SKM-1 (cell line): ENCODE results near the gene MAVS.
"Not testable (repeated sequence)": the region's sequence is repeated elsewhere in the genome, so short reads cannot be mapped to it uniquely, and the experiment has no call there.

Experiments used
- DNase-seq: peaks from one replicate; lab custom pipeline; 2025; ENCODE audit not compliant: unreplicated experiment; lab: John Stamatoyannopoulos, UW

MAVS gene

DNA sequence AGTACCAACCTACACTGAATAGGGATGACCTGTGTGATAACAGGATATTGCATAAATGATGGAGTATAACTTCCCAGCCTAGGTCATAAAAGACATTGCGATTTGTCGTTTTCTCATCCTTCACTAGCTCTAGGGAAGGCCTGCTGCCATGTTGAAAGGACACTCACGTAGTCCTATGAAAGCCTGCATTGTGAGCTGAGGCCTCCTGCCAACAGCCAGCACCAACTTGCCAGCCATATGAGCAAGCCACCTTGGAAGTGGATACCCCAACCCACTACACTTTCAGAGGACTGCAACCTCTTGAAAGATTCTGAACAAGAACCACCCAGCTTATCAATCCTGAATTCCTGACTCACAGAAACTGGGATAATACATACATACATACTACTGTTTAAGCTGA is 39.1 kb downstream of the MAVS start:
- DNase-seq, result no peak

DNA sequence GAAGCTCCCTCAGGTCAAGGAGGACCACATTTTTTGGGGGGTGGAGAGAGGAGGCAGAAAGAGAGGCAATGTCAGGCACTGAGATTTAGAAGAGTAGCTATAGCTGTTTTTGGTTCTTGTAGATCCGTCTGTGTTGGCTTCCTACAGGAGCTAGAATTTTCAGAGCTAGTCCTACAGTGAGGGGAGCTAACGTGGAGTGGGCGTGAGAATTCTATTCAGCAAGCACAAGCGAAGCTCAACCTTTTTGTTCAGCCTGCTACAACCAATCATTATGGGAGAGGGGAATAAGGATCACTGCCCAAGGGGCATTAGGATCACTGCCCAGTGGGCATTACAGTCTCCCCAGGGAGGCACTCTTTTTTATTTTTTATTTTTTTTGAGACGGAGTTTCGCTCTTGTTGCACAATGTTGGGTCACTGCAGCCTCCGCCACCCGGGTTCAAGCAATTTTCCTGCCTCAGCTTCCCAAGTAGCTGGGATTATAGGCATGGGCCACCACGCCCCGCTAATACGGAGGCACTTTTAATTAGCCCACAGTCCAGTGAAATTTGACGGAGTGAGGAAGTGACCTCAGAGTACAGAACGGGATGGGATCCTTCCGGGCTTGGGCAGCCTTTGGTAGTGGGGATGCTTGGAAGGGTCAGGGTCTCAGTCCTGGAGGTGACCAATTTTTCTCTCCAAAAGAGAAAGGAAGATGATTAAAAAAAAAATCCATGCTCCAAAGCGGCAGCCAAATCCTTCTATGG is 41.4 kb downstream of the MAVS start:
- no peak for DNase-seq

DNA sequence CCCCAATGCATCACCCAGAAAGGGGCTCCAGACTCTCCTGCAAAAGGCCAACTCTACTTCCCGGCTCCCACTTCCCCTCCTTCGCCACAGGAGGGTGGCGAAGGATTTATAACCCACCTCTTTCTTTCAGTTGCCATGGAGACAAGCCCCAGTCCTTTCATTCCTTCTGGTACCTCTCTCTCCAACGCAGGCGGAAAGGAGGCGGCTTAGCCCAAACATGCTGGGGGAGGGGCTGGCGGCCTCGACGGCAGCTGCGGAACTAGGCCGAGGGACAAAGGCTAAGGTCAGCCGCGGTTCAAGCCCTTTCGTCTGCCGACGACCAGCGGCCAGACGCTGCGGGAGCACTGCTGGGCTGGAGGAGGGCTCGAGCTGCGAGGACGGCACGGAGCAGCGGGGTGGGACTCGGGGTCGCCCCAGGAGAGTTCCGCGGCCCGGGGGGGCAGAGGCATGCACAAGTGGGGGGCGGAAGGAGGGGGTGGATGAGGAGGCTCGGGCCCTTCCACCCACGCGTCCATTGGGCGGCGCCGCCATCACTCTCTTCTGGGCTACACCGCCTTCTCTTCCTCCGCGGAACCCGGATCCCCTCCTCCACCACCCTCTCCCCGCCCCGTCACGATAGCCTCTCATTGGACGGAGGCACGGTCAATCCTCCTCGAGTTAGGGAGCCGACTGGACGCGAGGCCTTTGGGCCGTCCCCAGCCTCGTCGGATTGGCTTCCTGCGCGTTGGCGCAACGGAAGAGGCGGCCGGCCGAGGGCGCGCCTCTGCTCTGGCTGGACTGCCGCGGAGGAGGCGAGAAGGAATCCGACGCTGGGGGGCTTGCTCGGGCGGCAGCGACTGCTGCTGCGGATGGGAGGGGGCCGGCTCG is 42.2 kb downstream of the MAVS start, which contains the start of gene PANK2:
TSS of gene PANK2 (plus strand) at position 766 of the 867 bp plus-strand sequence.
- peak; percentile 74 for DNase-seq

DNA sequence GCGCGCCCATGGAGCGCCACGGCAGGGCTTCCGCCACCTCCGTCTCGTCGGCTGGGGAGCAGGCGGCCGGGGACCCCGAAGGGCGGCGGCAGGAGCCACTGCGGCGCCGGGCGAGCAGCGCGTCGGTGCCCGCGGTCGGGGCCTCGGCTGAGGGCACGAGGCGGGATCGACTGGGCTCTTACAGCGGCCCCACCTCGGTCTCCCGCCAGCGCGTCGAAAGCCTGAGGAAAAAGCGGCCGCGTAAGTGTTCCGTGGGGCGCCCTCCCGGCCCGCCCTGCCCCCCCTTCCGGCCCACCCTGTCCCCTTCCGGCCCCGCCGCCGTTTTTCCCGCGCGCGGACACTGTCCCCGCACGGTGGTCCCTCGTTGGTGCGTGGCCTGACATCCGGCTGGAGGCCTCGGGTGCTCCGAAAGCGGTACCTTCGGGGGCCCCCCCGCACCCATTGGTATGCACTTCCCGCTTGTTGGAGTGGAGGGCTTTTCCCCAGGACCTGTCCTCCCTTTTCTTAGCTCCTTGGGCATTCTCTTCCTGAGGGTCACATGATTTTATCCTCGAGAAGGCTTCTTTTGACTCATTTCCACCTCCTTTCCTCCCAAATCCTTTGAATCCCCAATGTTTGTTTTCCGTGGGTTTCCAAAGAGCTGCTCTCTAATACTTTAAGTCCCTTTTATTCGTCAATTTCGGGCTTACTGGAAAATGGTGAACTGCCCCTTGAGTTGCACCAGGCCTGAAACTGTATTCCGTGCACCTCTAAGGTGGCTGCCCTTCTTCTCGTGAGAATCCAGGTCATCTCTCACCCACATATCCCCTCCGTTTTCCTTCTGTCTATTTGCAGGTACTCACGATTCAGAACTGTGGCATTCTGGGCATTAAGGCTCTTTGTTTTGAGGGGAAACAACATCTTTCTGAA is 43.1 kb downstream of the MAVS start:
- no peak for DNase-seq

DNA sequence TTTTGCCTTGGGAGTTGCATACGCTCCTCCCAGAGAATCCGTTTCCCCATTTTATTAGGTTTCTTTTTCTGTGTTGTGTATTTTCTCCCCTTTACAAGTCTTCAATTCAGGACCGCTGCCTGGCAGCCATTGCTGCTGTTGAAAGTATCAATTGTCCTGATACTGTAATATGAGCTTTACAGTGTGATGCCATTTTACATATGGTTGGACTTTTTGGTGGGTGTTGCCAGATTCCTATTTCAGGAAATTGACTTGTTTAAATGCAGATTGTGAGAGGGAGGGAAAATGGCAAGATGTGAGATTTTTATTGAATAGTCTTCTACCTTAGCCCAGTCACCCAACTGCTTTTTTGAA is 43.7 kb downstream of the MAVS start:
- no peak for DNase-seq

GRCh38 chr20:3890999-3891929 is 44.6 kb downstream of the MAVS start:
- DNase-seq, result no peak

GRCh38 chr20:3894796-3895195 is 48.2 kb downstream of the MAVS start:
- no peak for DNase-seq

DNA sequence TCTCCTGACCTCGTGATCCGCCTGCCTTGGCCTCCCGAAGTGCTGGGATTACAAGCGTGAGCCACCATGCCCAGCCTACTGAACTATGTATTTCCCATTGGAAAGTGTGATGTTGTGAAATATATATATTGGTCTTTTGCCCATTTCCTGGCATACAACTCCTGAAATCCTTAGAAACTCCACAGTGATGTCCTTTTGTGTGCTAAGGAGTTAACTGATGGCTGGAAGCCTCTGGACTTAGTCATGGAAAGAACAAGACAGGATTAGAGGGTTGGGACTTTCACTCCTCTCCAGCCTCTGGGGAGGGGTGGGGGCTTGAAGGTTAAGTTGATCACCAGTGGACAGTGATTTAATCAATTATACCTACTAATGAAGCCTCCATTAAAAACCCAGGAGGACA is 49.7 kb downstream of the MAVS start:
- no peak for DNase-seq

- no peak for DNase-seq
Observed at GRCh38 chr20:3896853-3897583, 50.4 kb downstream of the MAVS start.

DNA sequence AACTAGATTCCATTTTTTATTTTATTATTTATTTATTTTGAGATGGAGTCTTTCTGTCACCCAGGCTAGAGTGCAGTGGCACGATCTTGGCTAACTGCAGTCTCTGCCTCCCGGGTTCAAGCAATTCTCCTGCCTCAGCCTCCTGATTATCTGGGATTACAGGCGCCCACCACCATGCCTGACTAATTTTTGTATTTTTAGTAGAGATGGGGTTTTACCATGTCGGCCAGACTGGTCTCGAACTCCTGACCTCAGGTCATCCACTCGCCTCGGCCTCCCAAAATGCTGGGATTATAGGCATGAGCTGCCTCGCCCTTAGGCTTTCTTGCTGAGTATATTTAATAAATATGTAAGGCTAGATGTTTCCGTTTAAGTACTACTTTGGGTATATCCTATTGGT is 51.5 kb downstream of the MAVS start:
- DNase-seq, result not testable (repeated sequence)

DNA sequence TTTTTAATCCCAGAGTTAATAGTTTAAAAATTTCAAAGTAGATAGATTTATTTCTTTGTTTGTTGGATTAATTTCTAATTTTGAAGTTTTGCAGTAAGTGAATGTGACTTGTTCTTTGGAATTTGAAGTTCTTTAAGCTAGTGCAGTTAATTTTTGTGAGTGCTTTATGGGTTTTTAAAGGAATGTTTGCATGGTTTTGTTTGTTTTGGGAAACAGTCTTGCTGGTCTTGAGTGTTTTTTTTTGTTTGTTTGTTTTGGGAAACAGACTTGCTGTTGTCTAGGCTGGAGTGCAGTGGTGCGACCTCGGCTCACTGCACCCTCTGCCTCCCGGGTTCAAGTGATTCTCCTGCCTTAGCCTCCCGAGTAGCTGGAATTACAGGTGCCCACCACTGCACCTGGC is 52.0 kb downstream of the MAVS start:
- no peak for DNase-seq

- DNase-seq, result no peak
Observed at GRCh38 chr20:3900187-3900604, 53.6 kb downstream of the MAVS start.

DNA sequence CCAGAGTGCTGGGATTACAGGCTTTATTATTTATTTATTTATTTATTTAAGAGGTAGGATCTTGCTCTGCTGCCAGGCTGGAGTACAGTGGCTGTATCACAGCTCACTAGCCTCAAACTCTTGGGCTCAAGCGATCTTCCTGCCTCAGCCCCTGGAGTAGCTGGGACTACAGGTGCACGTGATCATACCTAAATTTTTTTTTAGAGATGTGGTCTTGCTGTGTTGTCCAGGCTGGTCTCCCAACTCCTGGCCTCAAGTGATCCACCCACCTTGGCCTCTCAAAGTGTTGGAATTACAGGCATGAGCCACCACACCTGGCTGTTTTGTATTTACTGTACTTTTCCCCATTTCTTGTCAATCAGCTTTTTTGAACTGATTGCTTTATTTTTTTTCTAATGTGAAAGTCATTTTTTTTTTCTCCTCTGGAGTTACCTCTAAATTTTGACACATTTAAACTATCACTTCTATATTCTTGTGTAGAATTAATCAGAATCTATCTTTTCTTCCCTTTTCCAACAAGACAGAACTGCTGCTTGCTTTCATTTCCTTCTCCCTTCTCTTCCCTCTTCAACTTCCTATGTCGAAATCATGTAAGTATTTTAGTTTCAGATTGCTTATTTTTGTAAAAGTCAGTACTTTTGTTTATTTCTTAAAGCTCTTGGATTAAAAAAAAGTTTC is 54.5 kb downstream of the MAVS start:
- DNase-seq, result peak; percentile 39

DNA sequence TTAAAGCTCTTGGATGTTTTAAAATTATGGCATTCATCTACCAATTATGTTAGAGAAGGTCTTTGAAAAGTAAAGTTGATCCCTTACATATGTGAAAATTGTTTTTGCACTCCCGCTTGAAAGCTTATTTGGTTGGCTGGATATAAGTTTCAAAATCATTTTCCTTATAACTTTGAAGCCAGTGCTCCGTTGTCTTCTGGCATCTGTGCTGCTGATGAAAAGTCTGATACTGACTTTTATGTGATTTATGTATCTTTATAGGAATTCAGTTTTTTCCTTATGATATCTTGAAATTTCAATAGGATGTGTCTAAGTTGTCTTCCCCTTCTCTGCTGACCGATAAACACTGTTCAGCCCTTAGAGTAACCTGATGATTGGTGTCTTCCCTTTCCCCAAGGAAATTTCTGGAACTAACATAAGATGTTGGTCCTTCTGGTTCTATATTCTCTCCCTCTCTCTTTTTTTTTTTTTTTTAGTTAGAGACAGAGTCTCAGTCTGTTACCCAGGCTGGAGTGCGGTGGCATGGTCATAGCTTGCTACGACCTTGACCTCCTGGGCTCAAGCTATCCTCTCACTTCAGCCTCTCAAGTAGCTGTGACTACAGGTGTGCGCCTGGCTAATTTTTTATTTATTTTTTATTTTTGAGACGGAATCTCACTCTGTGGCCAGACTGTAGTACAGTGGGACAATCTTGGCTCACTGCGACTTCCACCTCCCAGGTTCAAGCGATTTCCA is 55.2 kb downstream of the MAVS start:
- no peak for DNase-seq

- DNase-seq, result no peak
Observed at GRCh38 chr20:3902446-3902845, 55.8 kb downstream of the MAVS start.

DNA sequence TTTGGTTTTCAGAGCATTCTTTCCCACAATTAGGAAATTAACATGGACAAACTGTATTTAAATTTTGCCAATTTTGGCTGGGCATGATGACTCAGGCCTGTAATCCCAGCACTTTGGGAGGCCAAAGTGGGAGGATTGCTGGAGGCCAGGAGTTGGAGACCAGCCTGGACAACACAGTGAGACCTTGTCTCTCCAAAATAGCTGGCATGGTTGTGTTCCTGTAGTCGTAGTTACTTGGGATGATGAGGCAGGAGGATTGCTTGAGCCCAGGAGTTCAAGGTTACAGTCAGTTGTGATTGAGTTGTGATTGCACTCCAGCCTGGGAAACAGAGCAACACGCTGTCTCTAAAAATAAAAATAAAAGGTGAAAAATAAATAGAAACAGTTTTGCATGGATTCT is 57.6 kb downstream of the MAVS start:
- no peak for DNase-seq

DNA sequence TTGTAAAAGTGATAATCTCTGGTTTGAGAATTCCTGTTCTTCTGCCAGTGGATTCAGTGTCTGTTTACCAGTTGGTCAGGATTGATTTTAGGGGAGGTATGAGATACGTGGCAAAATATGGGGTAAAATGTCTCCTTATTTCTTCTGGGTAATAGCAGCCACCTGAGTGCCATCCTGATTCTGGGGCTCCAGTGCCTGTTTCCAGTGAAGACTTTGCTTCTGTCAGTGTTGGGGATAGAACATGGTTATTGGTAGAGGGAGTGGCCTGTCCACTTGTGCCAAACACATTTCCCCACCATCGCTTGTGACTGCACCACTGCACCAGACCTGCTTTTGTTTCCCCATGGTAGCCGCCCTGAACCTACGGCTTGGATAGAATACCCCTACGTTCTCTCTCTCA is 58.2 kb downstream of the MAVS start:
- DNase-seq, result no peak
